GM12878 (cell line): ENCODE data around the gene NBEA. TPM values are rescaled to one million over a fixed set of nuclear protein-coding genes. Genes with fewer than 3 reads are reported as not detected.

Experiments
- ATAC-seq: fragments of 200-7000 bp; cut with Tn5 transposase; 3 replicates; pipeline ENCODE4 v1.9.1; 2020; ENCODE audit warnings: mild to moderate bottlenecking, moderate library complexity
- BruUV-seq: library from RNA; stranded (reverse); fragments of 400-500 nt; replicated peaks from 2 replicates; lab custom pipeline; 2021; lab: Mats Ljungman, UMichigan
- CTCF ChIA-PET: fragments of 300-600 bp; sonication (Branson Sonifier 250); formaldehyde crosslinking; extraction: SDS; loops from one replicate; lab custom pipeline; 2021; ENCODE audit warnings: inconsistent platforms; lab: Yijun Ruan, JAX
- POLR2A ChIA-PET: fragments of 350-600 bp; formaldehyde crosslinking; extraction: SDS; loops from one replicate; lab custom pipeline; 2021; ENCODE audit warnings: inconsistent platforms; lab: Charles Lee
- RAD21 ChIA-PET: fragments of 300-600 bp; sonication (Branson Sonifier 250); formaldehyde crosslinking; loops from one replicate; lab custom pipeline; 2023; ENCODE audit warnings: antibody characterized with exemption; ENCODE audit not compliant: unreplicated experiment; lab: Charles Lee
- SMC1A ChIA-PET: fragments of 300-600 bp; sonication (Branson Sonifier 250); formaldehyde crosslinking; loops from one replicate; lab custom pipeline; 2023; ENCODE audit not compliant: unreplicated experiment, uncharacterized antibody; lab: Charles Lee
- DNase-seq: peaks from one replicate; pipeline ENCODE4 v3.0.0-alpha.2; 2011; ENCODE audit warnings: low read depth, low spot score
- FAIRE-seq: peaks from 3 replicates; lab custom pipeline; 2011; peaks lifted over from hg19 to GRCh38; lab: Jason Lieb, UNC
- H2AFZ ChIP-seq: 2 replicates; pipeline ENCODE4 v1.6.0; 2011; ENCODE audit warnings: low read depth, low read length, control low read depth; ENCODE audit not compliant: control insufficient read depth
- H3K27ac ChIP-seq: 2 replicates; pipeline ENCODE4 v1.5.1; 2011; ENCODE audit warnings: control low read depth; ENCODE audit not compliant: control insufficient read depth, insufficient read depth
- H3K27me3 ChIP-seq, 2 experiments: replicated peaks in 1 of 2; 2 replicates each; pipeline versions ENCODE4 v1.6.0 to v1.6.1; 2011; ENCODE audit warnings: low read length in 1 of 2; ENCODE audit not compliant: control insufficient read depth in 2 of 2, insufficient read depth in 2 of 2
- H3K36me3 ChIP-seq, 2 experiments: 2 replicates each; pipeline ENCODE4 v1.5.1; 2011; ENCODE audit warnings: low read length in 1 of 2; ENCODE audit not compliant: control insufficient read depth in 2 of 2, insufficient read depth in 2 of 2
- H3K4me1 ChIP-seq: 2 replicates; pipeline ENCODE4 v1.6.1; 2011; ENCODE audit warnings: mild to moderate bottlenecking, low read length, moderate library complexity, mixed read lengths; ENCODE audit not compliant: control insufficient read depth, insufficient read depth
- H3K4me2 ChIP-seq: 2 replicates; pipeline ENCODE4 v1.6.0; 2011; ENCODE audit warnings: control low read depth; ENCODE audit not compliant: control insufficient read depth, insufficient read depth
- H3K4me3 ChIP-seq: fragments of 200-600 bp; sonication (generic); 2 replicates; pipeline ENCODE4 v1.5.1; 2016
- H3K79me2 ChIP-seq: 2 replicates; pipeline ENCODE4 v1.6.0; 2011; ENCODE audit warnings: low read length; ENCODE audit not compliant: control insufficient read depth, insufficient read depth
- H3K9ac ChIP-seq: 2 replicates; pipeline ENCODE4 v1.8.0; 2011; ENCODE audit warnings: low read length, control low read depth, mixed read lengths; ENCODE audit not compliant: control insufficient read depth, insufficient read depth
- H3K9me3 ChIP-seq: replicated peaks from 3 replicates; pipeline ENCODE4 v1.5.1; 2011; ENCODE audit warnings: mild to moderate bottlenecking, low read length; ENCODE audit not compliant: control insufficient read depth, insufficient read depth
- H4K20me1 ChIP-seq: 2 replicates; pipeline ENCODE4 v1.6.0; 2011; ENCODE audit not compliant: control insufficient read depth, insufficient read depth
- ATF7 ChIP-seq: fragments of 450-650 bp; IDR thresholded peaks from 2 replicates; pipeline ENCODE4 v1.6.1; 2016; ENCODE audit warnings: low read depth, mild to moderate bottlenecking
- MXI1 ChIP-seq: fragments of 150-350 bp; IDR thresholded peaks from 2 replicates; pipeline ENCODE4 v1.6.1; 2011; ENCODE audit warnings: low read depth, mild to moderate bottlenecking, inconsistent platforms, low read length, improper control_type of control experiment
- SMARCA5 ChIP-seq: fragments of 450-650 bp; IDR thresholded peaks from 2 replicates; pipeline ENCODE4 v1.6.1; 2017; ENCODE audit warnings: mild to moderate bottlenecking
- TBL1XR1 ChIP-seq: IDR thresholded peaks from 2 replicates; pipeline ENCODE4 v1.6.1; 2012; ENCODE audit warnings: low read depth, low read length, improper control_type of control experiment
- WGBS: methylation state at CpG from one replicate; pipeline ENCODE4 v1.1.6; 2016; ENCODE audit warnings: low lambda C conversion rate; ENCODE audit not compliant: insufficient replicate concordance, insufficient coverage; ENCODE audit errors: missing lambda C conversion rate; 5-methylcytosine and 5-hydroxymethylcytosine counted together
- in situ Hi-C: fragments of 300-500 bp; cut with MboI; formaldehyde crosslinking; loops from 9 replicates; pipeline ENCODE4 v1.14.3; 2018; ENCODE audit warnings: mixed read lengths
- intact Hi-C: fragments of 100-400 bp; cut with micrococcal nuclease; formaldehyde crosslinking; loops from one replicate; pipeline ENCODE4 v1.14.2; 2022; ENCODE audit not compliant: unreplicated experiment
- polyA plus RNA-seq, 11 experiments: library from polyadenylated mRNA; depleted of rRNA in 4 of 11; unstranded in 6 of 11; stranded (reverse) in 5 of 11; fragments of >200 nt; fragmentation: Nextera tagmentation in 4 of 11; fragmentation: Illumina TruSeq in 1 of 11; extraction: Ambion mirVana in 4 of 11; extraction: Trizol in 1 of 11; gene quantifications; 1 replicate in 1 of 11; 2 replicates in 10 of 11; pipeline versions ENCODE4 v1.2.1 to v1.2.3, GENCODE V29; 2011 to 2016; ENCODE audit warnings: inconsistent platforms in 2 of 11, missing spikeins in 2 of 11, low read depth in 1 of 11
- total RNA-seq, 4 experiments: library from RNA; depleted of rRNA in 3 of 4; stranded (reverse); fragments of >200 nt in 3 of 4; fragmentation: Illumina TruSeq in 1 of 4; extraction: Trizol in 1 of 4; gene quantifications; 2 replicates each; pipeline versions ENCODE4 v1.2.1 to v1.2.3, GENCODE V29; 2013 to 2021
- TF ChIP-seq, protein P1 (sequence below): fragments of 450-650 bp; IDR thresholded peaks from 2 replicates; pipeline ENCODE4 v1.6.1; 2017; ENCODE audit warnings: mild to moderate bottlenecking, moderate library complexity
- TF ChIP-seq, protein P2 (sequence below), 3 experiments: IDR thresholded peaks in 2 of 3; conservative IDR thresholded peaks in 1 of 3; 2 replicates each; pipeline ENCODE4 v1.5.1; 2011; ENCODE audit warnings: low read depth in 3 of 3, low read length in 3 of 3, mild to moderate bottlenecking in 3 of 3, control low read depth in 2 of 3, moderate library complexity in 2 of 3, inconsistent platforms in 1 of 3, mixed read lengths in 1 of 3; ENCODE audit not compliant: control insufficient read depth in 2 of 3, insufficient read depth in 1 of 3; ENCODE audit errors: extremely low read depth in 1 of 3

The NBEA gene
- total and polyA plus RNA-seq, 10 of the 15 experiments (the other 5 are each of a cell fraction or from before 2014, with no cell fraction given), result 0.23 to 3.6 (median 0.55) TPM

GRCh38 chr13:35518337-35518946, 576.4 kb downstream of the NBEA start:
- no peaks in the 10 kb centered on the region for H4K20me1 ChIP-seq
- ChIA-PET POLR2A (no interaction called here), SMC1A (no interaction called here), RAD21 (no interaction called here), CTCF (no interaction called here)
- FAIRE-seq (no peak), DNase-seq (no peak), ATAC-seq (no peak)
- WGBS, result 55% methylated on average over 5 of the region's 5 CpGs
- BruUV-seq, result no TSS peak
- H3K4me2 ChIP-seq, result no peak overlapping the region
- H3K9ac ChIP-seq, result no peak overlapping the region
- H3K4me3 ChIP-seq, result no peak overlapping the region
- intact Hi-C loops, result no loop called here
- in situ Hi-C loops, result no loop called here
- TF ChIP-seq, protein P1, sequence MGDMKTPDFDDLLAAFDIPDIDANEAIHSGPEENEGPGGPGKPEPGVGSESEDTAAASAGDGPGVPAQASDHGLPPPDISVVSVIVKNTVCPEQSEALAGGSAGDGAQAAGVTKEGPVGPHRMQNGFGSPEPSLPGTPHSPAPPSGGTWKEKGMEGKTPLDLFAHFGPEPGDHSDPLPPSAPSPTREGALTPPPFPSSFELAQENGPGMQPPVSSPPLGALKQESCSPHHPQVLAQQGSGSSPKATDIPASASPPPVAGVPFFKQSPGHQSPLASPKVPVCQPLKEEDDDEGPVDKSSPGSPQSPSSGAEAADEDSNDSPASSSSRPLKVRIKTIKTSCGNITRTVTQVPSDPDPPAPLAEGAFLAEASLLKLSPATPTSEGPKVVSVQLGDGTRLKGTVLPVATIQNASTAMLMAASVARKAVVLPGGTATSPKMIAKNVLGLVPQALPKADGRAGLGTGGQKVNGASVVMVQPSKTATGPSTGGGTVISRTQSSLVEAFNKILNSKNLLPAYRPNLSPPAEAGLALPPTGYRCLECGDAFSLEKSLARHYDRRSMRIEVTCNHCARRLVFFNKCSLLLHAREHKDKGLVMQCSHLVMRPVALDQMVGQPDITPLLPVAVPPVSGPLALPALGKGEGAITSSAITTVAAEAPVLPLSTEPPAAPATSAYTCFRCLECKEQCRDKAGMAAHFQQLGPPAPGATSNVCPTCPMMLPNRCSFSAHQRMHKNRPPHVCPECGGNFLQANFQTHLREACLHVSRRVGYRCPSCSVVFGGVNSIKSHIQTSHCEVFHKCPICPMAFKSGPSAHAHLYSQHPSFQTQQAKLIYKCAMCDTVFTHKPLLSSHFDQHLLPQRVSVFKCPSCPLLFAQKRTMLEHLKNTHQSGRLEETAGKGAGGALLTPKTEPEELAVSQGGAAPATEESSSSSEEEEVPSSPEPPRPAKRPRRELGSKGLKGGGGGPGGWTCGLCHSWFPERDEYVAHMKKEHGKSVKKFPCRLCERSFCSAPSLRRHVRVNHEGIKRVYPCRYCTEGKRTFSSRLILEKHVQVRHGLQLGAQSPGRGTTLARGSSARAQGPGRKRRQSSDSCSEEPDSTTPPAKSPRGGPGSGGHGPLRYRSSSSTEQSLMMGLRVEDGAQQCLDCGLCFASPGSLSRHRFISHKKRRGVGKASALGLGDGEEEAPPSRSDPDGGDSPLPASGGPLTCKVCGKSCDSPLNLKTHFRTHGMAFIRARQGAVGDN, result no peak
- no peak for TF ChIP-seq TBL1XR1
- no peak for TF ChIP-seq ATF7
- TF ChIP-seq, protein P2, sequence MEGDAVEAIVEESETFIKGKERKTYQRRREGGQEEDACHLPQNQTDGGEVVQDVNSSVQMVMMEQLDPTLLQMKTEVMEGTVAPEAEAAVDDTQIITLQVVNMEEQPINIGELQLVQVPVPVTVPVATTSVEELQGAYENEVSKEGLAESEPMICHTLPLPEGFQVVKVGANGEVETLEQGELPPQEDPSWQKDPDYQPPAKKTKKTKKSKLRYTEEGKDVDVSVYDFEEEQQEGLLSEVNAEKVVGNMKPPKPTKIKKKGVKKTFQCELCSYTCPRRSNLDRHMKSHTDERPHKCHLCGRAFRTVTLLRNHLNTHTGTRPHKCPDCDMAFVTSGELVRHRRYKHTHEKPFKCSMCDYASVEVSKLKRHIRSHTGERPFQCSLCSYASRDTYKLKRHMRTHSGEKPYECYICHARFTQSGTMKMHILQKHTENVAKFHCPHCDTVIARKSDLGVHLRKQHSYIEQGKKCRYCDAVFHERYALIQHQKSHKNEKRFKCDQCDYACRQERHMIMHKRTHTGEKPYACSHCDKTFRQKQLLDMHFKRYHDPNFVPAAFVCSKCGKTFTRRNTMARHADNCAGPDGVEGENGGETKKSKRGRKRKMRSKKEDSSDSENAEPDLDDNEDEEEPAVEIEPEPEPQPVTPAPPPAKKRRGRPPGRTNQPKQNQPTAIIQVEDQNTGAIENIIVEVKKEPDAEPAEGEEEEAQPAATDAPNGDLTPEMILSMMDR (IDR thresholded peaks at IDR 0.05 in 2 of 3, conservative IDR thresholded peaks at IDR 0.05 in 1 of 3; ENCODE audit: control insufficient read depth in 2 of 3, extremely low read depth in 1 of 3, insufficient read depth in 1 of 3, low read depth in 3 of 3, low read length in 3 of 3), result no peak
- no peak for TF ChIP-seq MXI1
- no peak for TF ChIP-seq SMARCA5
- no peaks in the 10 kb centered on the region for H3K27me3 ChIP-seq
- no peak overlapping the region for H3K27ac ChIP-seq
- no peak overlapping the region for H2AFZ ChIP-seq
- H3K79me2 ChIP-seq, result no peaks in the 10 kb centered on the region
- no peaks in the 10 kb centered on the region for H3K4me1 ChIP-seq
- no peaks in the 10 kb centered on the region for H3K9me3 ChIP-seq
- no peaks in the 10 kb centered on the region for H3K36me3 ChIP-seq
